Measurements from ENCODE around the gene SLC44A1. TPM values are rescaled to one million over a fixed set of nuclear protein-coding genes. Genes with fewer than 3 reads are reported as not detected.

Gene SLC44A1
- total RNA-seq, 4 donors from 2014 or later, result 9.9 to 53.8 (median 40.8) TPM

- Histone ChIP-seq H3K27me3 (no peaks in the 10 kb centered on the region), H3K36me3 (no peaks in the 10 kb centered on the region), H3K9me3 (no peaks in the 10 kb centered on the region), H3K4me3 (no peak overlapping the region), H3K27ac (peak overlapping the region in 2 of 4 donors; percentile 14 to 50), H3K4me1 (peaks cover 0 to 19% (median 0%) of the 10 kb centered on the region in 4 donors)
- TF ChIP-seq POLR2A (IDR thresholded peaks at IDR 0.05) (no peak), CTCF (IDR thresholded peaks at IDR 0.05) (no peak)
- no peak for DNase-seq
These were observed 86.3 kb downstream of the SLC44A1 start for GRCh38 chr9:105330755-105331154.

- Histone ChIP-seq H3K27ac (peak overlapping the region in 2 of 4 donors; percentile 14 to 50), H3K27me3 (no peaks in the 10 kb centered on the region)
These were observed 86.7 kb downstream of the SLC44A1 start for GRCh38 chr9:105331160-105331559.

GRCh38 chr9:105331755-105332154 lies 87.3 kb downstream of the SLC44A1 start:
- TF ChIP-seq POLR2A (IDR thresholded peaks at IDR 0.05) (no peak), CTCF (IDR thresholded peaks at IDR 0.05) (no peak)
- H3K27ac ChIP-seq, result peak overlapping the region in 2 of 4 donors; percentile 50 to 68
- no peaks in the 10 kb centered on the region for H3K27me3 ChIP-seq
- peaks cover 0 to 19% (median 0%) of the 10 kb centered on the region in 4 donors for H3K4me1 ChIP-seq
- H3K4me3 ChIP-seq, result no peak overlapping the region
- DNase-seq, result no peak
- no peaks in the 10 kb centered on the region for H3K9me3 ChIP-seq
- peaks cover 0 to 5% (median 0%) of the 10 kb centered on the region in 3 donors for H3K36me3 ChIP-seq

More at GRCh38 chr9:105331160-105331559, 86.7 kb downstream of the SLC44A1 start:
- DNase-seq, result no peak
- peaks cover 0 to 19% (median 0%) of the 10 kb centered on the region in 4 donors for H3K4me1 ChIP-seq
- H3K4me3 ChIP-seq, result no peak overlapping the region
- no peaks in the 10 kb centered on the region for H3K36me3 ChIP-seq
- TF ChIP-seq POLR2A (IDR thresholded peaks at IDR 0.05) (no peak), CTCF (IDR thresholded peaks at IDR 0.05) (no peak)
- H3K9me3 ChIP-seq, result no peaks in the 10 kb centered on the region

GRCh38 chr9:105332471-105332870 lies 88.0 kb downstream of the SLC44A1 start:
- H3K27ac ChIP-seq, result peak overlapping the region in 1 of 4 donors; percentile 68
- DNase-seq, result no peak
- TF ChIP-seq CTCF (IDR thresholded peaks at IDR 0.05) (no peak), POLR2A (IDR thresholded peaks at IDR 0.05) (no peak)
- no peaks in the 10 kb centered on the region for H3K27me3 ChIP-seq
- peaks cover 0 to 8% (median 0%) of the 10 kb centered on the region in 3 donors for H3K36me3 ChIP-seq
- H3K9me3 ChIP-seq, result no peaks in the 10 kb centered on the region
- no peak overlapping the region for H3K4me3 ChIP-seq
- H3K4me1 ChIP-seq, result peaks cover 0 to 19% (median 0%) of the 10 kb centered on the region in 4 donors

GRCh38 chr9:105333076-105333475 lies 88.6 kb downstream of the SLC44A1 start:
- TF ChIP-seq POLR2A (IDR thresholded peaks at IDR 0.05), result no peak
- TF ChIP-seq CTCF (IDR thresholded peaks at IDR 0.05), result no peak
- peaks cover 0 to 8% (median 0%) of the 10 kb centered on the region in 3 donors for H3K36me3 ChIP-seq
- H3K4me3 ChIP-seq, result no peak overlapping the region

More at GRCh38 chr9:105333076-105333475, 88.6 kb downstream of the SLC44A1 start:
- no peak for DNase-seq
- Histone ChIP-seq H3K4me1 (peaks cover 0 to 19% (median 0%) of the 10 kb centered on the region in 4 donors), H3K9me3 (no peaks in the 10 kb centered on the region), H3K27ac (no peak overlapping the region), H3K27me3 (no peaks in the 10 kb centered on the region)

Measured in Peyer's patch (tissue), 4 donors.